Endothelial cell of umbilical vein (primary cell): ENCODE data around the gene CTIF. TPM values are rescaled to one million over a fixed set of nuclear protein-coding genes. Genes with fewer than 3 reads are reported as not detected.

Source experiments
- BruUV-seq: library from RNA; stranded (reverse); fragments of 400-500 nt; replicated peaks from 2 replicates; lab custom pipeline; 2021; lab: Mats Ljungman, UMichigan
- CTCF ChIA-PET: fragments of 300-600, 350-600 bp; sonication (Branson Sonifier 250); formaldehyde crosslinking; loops from one replicate; lab custom pipeline; 2021; ENCODE audit warnings: antibody characterized with exemption, inconsistent platforms; lab: Charles Lee
- POLR2A ChIA-PET: fragments of 300-600, 350-600 bp; sonication (Branson Sonifier 250); formaldehyde crosslinking; loops from one replicate; lab custom pipeline; 2021; ENCODE audit warnings: antibody characterized with exemption, inconsistent platforms; lab: Charles Lee
- DNase-seq: peaks from one replicate; pipeline ENCODE4 v3.0.0-alpha.2; 2011; ENCODE audit warnings: low read depth, low spot score
- FAIRE-seq: peaks from 2 replicates; lab custom pipeline; 2011; peaks lifted over from hg19 to GRCh38; lab: Jason Lieb, UNC
- H2AFZ ChIP-seq: 2 replicates; pipeline ENCODE4 v1.6.0; 2012; ENCODE audit warnings: low read depth, low read length, control low read depth, inconsistent platforms
- H3K27ac ChIP-seq: 2 replicates; pipeline ENCODE4 v1.5.1; 2011; ENCODE audit warnings: low read depth, mild to moderate bottlenecking, control low read depth, low read length, moderate library complexity; ENCODE audit not compliant: insufficient read depth
- H3K27me3 ChIP-seq, 2 experiments: 2 replicates each; pipeline versions ENCODE4 v1.6.0 to v1.6.1; 2011; ENCODE audit warnings: low read length in 2 of 2, mixed read lengths in 1 of 2; ENCODE audit not compliant: control insufficient read depth in 2 of 2, insufficient read depth in 2 of 2
- H3K36me3 ChIP-seq, 2 experiments: 2 replicates in 1 of 2; 3 replicates in 1 of 2; pipeline ENCODE4 v1.5.1; 2011; ENCODE audit warnings: low read length in 2 of 2, mild to moderate bottlenecking in 1 of 2, moderate library complexity in 1 of 2; ENCODE audit not compliant: control insufficient read depth in 2 of 2, insufficient read depth in 2 of 2; ENCODE audit errors: extremely low read depth in 1 of 2
- H3K4me1 ChIP-seq: 3 replicates; pipeline ENCODE4 v1.5.1; 2011; ENCODE audit warnings: mild to moderate bottlenecking, low read length; ENCODE audit not compliant: control insufficient read depth, insufficient read depth; ENCODE audit errors: extremely low read depth
- H3K4me2 ChIP-seq: 2 replicates; pipeline ENCODE4 v1.6.1; 2011; ENCODE audit warnings: low read length, control low read depth, mixed read lengths; ENCODE audit not compliant: insufficient read depth
- H3K4me3 ChIP-seq, 3 experiments: fragments of 200-600 bp in 1 of 3; sonication (generic), shearing (Covaris generic) in 1 of 3; replicated peaks in 1 of 3; 2 replicates each; pipeline ENCODE4 v1.5.1; 2011 to 2016; ENCODE audit warnings: control low read depth in 3 of 3, low read length in 3 of 3, mild to moderate bottlenecking in 2 of 3, inconsistent platforms in 1 of 3, low read depth in 1 of 3, moderate library complexity in 1 of 3; ENCODE audit not compliant: insufficient read depth in 1 of 3
- H3K79me2 ChIP-seq: 2 replicates; pipeline ENCODE4 v1.6.0; 2012; ENCODE audit warnings: low read length, inconsistent platforms; ENCODE audit not compliant: control insufficient read depth, insufficient read depth
- H3K9ac ChIP-seq: replicated peaks from 2 replicates; pipeline ENCODE3; 2011; ENCODE audit warnings: low read length, control low read depth; ENCODE audit not compliant: insufficient read depth; ENCODE audit errors: extremely low read depth
- H3K9me1 ChIP-seq: replicated peaks from 3 replicates; pipeline ENCODE4 v1.6.0; 2011; ENCODE audit warnings: mild to moderate bottlenecking, low read length; ENCODE audit not compliant: control insufficient read depth, insufficient read depth; ENCODE audit errors: extremely low read depth
- H3K9me3 ChIP-seq: replicated peaks from 2 replicates; pipeline ENCODE4 v1.5.1; 2012; ENCODE audit warnings: low read length, inconsistent platforms; ENCODE audit not compliant: control insufficient read depth, insufficient read depth
- H4K20me1 ChIP-seq: replicated peaks from 2 replicates; pipeline ENCODE3; 2011; ENCODE audit warnings: mild to moderate bottlenecking, low read length; ENCODE audit not compliant: control insufficient read depth, insufficient read depth; ENCODE audit errors: extremely low read depth
- CTCF ChIP-seq, 2 donors: IDR thresholded peaks; 1 replicate in 1 of 2; 2 replicates in 1 of 2; pipeline ENCODE4 v1.5.1; 2011; ENCODE audit warnings: low read length in 2 of 2, mild to moderate bottlenecking in 2 of 2, moderate library complexity in 2 of 2, control low read depth in 1 of 2, inconsistent platforms in 1 of 2, low read depth in 1 of 2; ENCODE audit not compliant: insufficient read depth in 1 of 2; ENCODE audit errors: extremely low read depth in 1 of 2
- EZH2 ChIP-seq: IDR thresholded peaks from 2 replicates; pipeline ENCODE4 v1.6.1; 2012; ENCODE audit warnings: borderline replicate concordance, low read depth, mild to moderate bottlenecking, moderate library complexity, low read length, inconsistent platforms; ENCODE audit not compliant: severe bottlenecking
- FOS ChIP-seq: IDR thresholded peaks from 2 replicates; pipeline ENCODE4 v1.6.1; 2011; ENCODE audit warnings: mild to moderate bottlenecking, low read length, moderate library complexity, borderline replicate concordance; ENCODE audit not compliant: insufficient read depth
- GATA2 ChIP-seq: IDR thresholded peaks from 2 replicates; pipeline ENCODE4 v1.7.0; 2011; ENCODE audit warnings: low read depth, mild to moderate bottlenecking, moderate library complexity, mixed read lengths, low read length; ENCODE audit not compliant: insufficient read length, insufficient read depth
- JUN ChIP-seq: IDR thresholded peaks from 2 replicates; pipeline ENCODE4 v1.6.1; 2011; ENCODE audit warnings: borderline replicate concordance, low read depth; ENCODE audit not compliant: insufficient read length, insufficient read depth
- MAX ChIP-seq: IDR thresholded peaks from 2 replicates; pipeline ENCODE4 v1.6.1; 2011; ENCODE audit not compliant: insufficient read depth, insufficient read length
- MYC ChIP-seq: IDR thresholded peaks from one replicate; pipeline ENCODE4 v1.6.1; 2011; ENCODE audit warnings: mild to moderate bottlenecking, low read depth, low read length
- POLR2A ChIP-seq: IDR thresholded peaks from 2 replicates; pipeline ENCODE4 v1.6.1; 2012; ENCODE audit warnings: low read depth, mild to moderate bottlenecking, control low read depth, low read length
- POLR2AphosphoS5 ChIP-seq: IDR thresholded peaks from 2 replicates; pipeline ENCODE4 v1.6.1; 2012; ENCODE audit warnings: low read depth, mild to moderate bottlenecking, control low read depth, low read length, moderate library complexity; ENCODE audit not compliant: insufficient read depth
- dilution Hi-C: fragments of 300-500 bp; cut with MboI; formaldehyde crosslinking; loops from one replicate; pipeline ENCODE4 v1.15.0; 2019; ENCODE audit warnings: low sequenced_read_pairs; ENCODE audit not compliant: extremely low pct_ligation_motif_present
- intact Hi-C: fragments of 100-400 bp; cut with micrococcal nuclease; formaldehyde crosslinking; loops from one replicate; pipeline ENCODE4 v1.10.0; 2022
- polyA plus RNA-seq, 4 experiments: library from polyadenylated mRNA; depleted of rRNA in 3 of 4; stranded (reverse) in 3 of 4; unstranded in 1 of 4; fragments of >200 nt; gene quantifications; 2 replicates each; pipeline versions ENCODE4 v1.2.1 to v1.2.3, GENCODE V29; 2011 to 2012; ENCODE audit warnings: missing spikeins in 1 of 4
- total RNA-seq: library from RNA; stranded (reverse); gene quantifications from 2 replicates; pipeline ENCODE4 v1.2.3, GENCODE V29; 2021

CTIF gene
- total and polyA plus RNA-seq, 2 donors (not counting 3 experiments of a cell fraction or from before 2014, with no cell fraction given): 20.9 to 57.7 TPM

- H2AFZ ChIP-seq: no peak overlapping the region
- DNase-seq: peak; percentile 28
- no peak overlapping the region for H3K4me2 ChIP-seq
- no peaks in the 10 kb centered on the region for H3K79me2 ChIP-seq
- H3K9ac ChIP-seq: no peak overlapping the region
- intact Hi-C loops (no loop called here), dilution Hi-C loops (no loop called here)
- H3K4me3 ChIP-seq: no peak overlapping the region
- no peaks in the 10 kb centered on the region for H3K27me3 ChIP-seq
- H3K36me3 ChIP-seq: peaks cover 0 to 3% of the 10 kb centered on the region in 2 experiments
- H3K9me1 ChIP-seq: no peaks in the 10 kb centered on the region
- H4K20me1 ChIP-seq: peaks cover 2% of the 10 kb centered on the region
- TF ChIP-seq POLR2A: no peak
- no peak for TF ChIP-seq MAX
- TF ChIP-seq CTCF (IDR thresholded peaks at IDR 0.05; ENCODE audit: extremely low read depth in 1 of 2, insufficient read depth in 1 of 2, low read depth in 1 of 2, low read length in 2 of 2): no peak
- no peak for TF ChIP-seq FOS
- no peak for TF ChIP-seq JUN
- no peak for TF ChIP-seq EZH2
- TF ChIP-seq MYC: no peak
- TF ChIP-seq GATA2: no peak
- no peak for TF ChIP-seq POLR2AphosphoS5
- ChIA-PET POLR2A (no interaction called here), CTCF (no interaction called here)
- BruUV-seq: no TSS peak
- H3K4me1 ChIP-seq: no peaks in the 10 kb centered on the region
- H3K27ac ChIP-seq: no peak overlapping the region
- FAIRE-seq: no peak
- H3K9me3 ChIP-seq: no peaks in the 10 kb centered on the region
These were observed 77.8 kb downstream of the CTIF start for GRCh38 chr18:48616484-48617255.
